ENCODE results near the gene PLEKHD1. TPM values are rescaled to one million over a fixed set of nuclear protein-coding genes. Genes with fewer than 3 reads are reported as not detected.

The PLEKHD1 gene
- total RNA-seq, 2 experiments from 2014 or later: 0.09 to 0.19 TPM

DNA sequence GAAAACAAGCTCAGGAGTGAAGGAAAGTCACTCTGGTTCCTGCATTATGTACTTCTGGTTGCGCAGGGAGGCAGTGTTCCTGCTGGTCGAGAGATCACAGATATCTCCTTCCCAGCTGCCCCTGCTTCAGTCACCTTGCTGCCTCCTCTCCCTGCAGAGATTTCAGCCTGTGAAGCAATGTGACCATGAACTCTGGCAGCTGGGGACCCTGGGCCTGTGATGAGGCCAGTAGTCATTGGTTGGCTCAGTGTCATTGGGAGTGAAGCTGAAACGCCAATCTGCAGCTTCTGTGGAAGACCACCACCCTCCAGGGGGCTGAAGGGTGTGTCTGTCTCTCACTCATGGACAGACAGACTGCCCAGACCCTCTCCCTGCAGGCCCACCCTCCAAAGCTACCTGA lies 45.0 kb downstream of the PLEKHD1 start:
- no peak overlapping the region for H3K27ac ChIP-seq (ENCODE audit: low read depth, low read length, poor library complexity, severe bottlenecking)
- H3K9me3 ChIP-seq (ENCODE audit: low read length): no peaks in the 10 kb centered on the region
- CTCF ChIA-PET (ENCODE audit: unreplicated experiment): no interaction called here
- no TSS peak for BruUV-seq (replicated peaks)
- H3K4me3 ChIP-seq (ENCODE audit: low read depth, low read length, poor library complexity, severe bottlenecking): no peak overlapping the region
- no peaks in the 10 kb centered on the region for H3K9me2 ChIP-seq (ENCODE audit: insufficient read depth, low read length)
- H3K79me2 ChIP-seq (ENCODE audit: insufficient read depth, low read depth, low read length): no peaks in the 10 kb centered on the region
- no peak overlapping the region for H3K4me2 ChIP-seq (ENCODE audit: low read length)
- DNase-seq (ENCODE audit: low spot score): no peak
- no peaks in the 10 kb centered on the region for H3K4me1 ChIP-seq (ENCODE audit: insufficient read depth, low read length, poor library complexity, severe bottlenecking)
- intact Hi-C loops (cut with micrococcal nuclease; ENCODE audit: unreplicated experiment): no loop called here
- TF ChIP-seq, protein P1, sequence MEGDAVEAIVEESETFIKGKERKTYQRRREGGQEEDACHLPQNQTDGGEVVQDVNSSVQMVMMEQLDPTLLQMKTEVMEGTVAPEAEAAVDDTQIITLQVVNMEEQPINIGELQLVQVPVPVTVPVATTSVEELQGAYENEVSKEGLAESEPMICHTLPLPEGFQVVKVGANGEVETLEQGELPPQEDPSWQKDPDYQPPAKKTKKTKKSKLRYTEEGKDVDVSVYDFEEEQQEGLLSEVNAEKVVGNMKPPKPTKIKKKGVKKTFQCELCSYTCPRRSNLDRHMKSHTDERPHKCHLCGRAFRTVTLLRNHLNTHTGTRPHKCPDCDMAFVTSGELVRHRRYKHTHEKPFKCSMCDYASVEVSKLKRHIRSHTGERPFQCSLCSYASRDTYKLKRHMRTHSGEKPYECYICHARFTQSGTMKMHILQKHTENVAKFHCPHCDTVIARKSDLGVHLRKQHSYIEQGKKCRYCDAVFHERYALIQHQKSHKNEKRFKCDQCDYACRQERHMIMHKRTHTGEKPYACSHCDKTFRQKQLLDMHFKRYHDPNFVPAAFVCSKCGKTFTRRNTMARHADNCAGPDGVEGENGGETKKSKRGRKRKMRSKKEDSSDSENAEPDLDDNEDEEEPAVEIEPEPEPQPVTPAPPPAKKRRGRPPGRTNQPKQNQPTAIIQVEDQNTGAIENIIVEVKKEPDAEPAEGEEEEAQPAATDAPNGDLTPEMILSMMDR (conservative IDR thresholded peaks at IDR 0.05; ENCODE audit: low read length): no peak
- no peak for TF ChIP-seq EZH2phosphoT487 (IDR thresholded peaks at IDR 0.05; ENCODE audit: borderline replicate concordance, low read depth, low read length)
- H2AFZ ChIP-seq (ENCODE audit: low read length): no peak overlapping the region
- POLR2A ChIA-PET: no interaction called here
- H4K20me1 ChIP-seq (ENCODE audit: insufficient read depth, low read length): no peaks in the 10 kb centered on the region
- no peaks in the 10 kb centered on the region for H3K36me3 ChIP-seq (ENCODE audit: insufficient read depth, low read length)

DNA sequence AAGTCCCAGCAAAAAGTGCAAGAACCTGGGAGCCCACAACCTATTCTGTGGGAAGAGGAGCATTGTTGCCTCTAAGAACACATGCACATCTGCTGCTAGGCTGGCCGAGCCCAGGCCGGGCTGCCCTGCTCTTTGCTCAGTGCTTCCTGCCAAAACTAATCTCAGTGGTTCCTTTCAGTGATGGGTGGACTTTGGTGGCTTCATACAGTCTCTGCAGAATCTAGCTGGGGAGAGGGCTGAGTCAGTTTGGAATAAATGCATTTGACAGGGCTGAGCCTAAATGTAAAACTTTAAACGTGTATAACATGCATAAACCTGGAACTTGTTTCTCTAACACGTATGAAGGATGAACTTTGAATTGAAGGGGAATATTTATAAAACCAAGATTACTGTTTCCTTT lies 45.6 kb downstream of the PLEKHD1 start:
- Histone ChIP-seq H2AFZ (ENCODE audit: low read length) (no peak overlapping the region), H3K79me2 (ENCODE audit: insufficient read depth, low read depth, low read length) (no peaks in the 10 kb centered on the region), H3K4me2 (ENCODE audit: low read length) (no peak overlapping the region), H3K9me3 (ENCODE audit: low read length) (no peaks in the 10 kb centered on the region), H3K27ac (ENCODE audit: low read depth, low read length, poor library complexity, severe bottlenecking) (no peak overlapping the region), H3K9me2 (ENCODE audit: insufficient read depth, low read length) (no peaks in the 10 kb centered on the region), H4K20me1 (ENCODE audit: insufficient read depth, low read length) (no peaks in the 10 kb centered on the region), H3K4me3 (ENCODE audit: low read depth, low read length, poor library complexity, severe bottlenecking) (no peak overlapping the region), H3K36me3 (ENCODE audit: insufficient read depth, low read length) (no peaks in the 10 kb centered on the region), H3K4me1 (ENCODE audit: insufficient read depth, low read length, poor library complexity, severe bottlenecking) (no peaks in the 10 kb centered on the region)
- TF ChIP-seq, protein P1 (conservative IDR thresholded peaks at IDR 0.05; ENCODE audit: low read length): no peak
- no peak for TF ChIP-seq EZH2phosphoT487 (IDR thresholded peaks at IDR 0.05; ENCODE audit: borderline replicate concordance, low read depth, low read length)
- ChIA-PET POLR2A (no interaction called here), CTCF (ENCODE audit: unreplicated experiment) (no interaction called here)
- no TSS peak for BruUV-seq (replicated peaks)
- no peak for DNase-seq (ENCODE audit: low spot score)
- intact Hi-C loops (cut with micrococcal nuclease; ENCODE audit: unreplicated experiment): no loop called here

DNA sequence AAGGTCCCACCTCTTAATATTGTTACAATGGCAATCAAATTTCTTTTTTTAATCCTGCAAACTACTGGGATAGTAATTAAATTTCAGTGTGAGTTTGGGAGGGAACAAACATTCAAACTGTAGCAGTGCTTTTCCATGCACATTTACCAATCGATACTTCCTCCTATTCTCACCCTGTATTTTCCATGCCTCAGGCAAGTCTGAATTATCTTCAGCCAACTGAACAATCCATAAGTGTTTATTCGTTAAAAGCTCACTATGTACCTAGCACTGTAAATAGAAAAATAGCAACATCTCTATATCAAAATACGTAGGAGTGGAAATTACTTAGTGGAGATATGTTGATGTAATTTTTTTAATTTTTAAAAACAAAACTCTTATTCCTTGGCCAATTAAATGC lies 46.6 kb downstream of the PLEKHD1 start:
- H3K79me2 ChIP-seq (ENCODE audit: insufficient read depth, low read depth, low read length): no peaks in the 10 kb centered on the region
- ChIA-PET CTCF (ENCODE audit: unreplicated experiment) (no interaction called here), POLR2A (no interaction called here)
- no peak for DNase-seq (ENCODE audit: low spot score)
- no peaks in the 10 kb centered on the region for H3K9me3 ChIP-seq (ENCODE audit: low read length)
- no peaks in the 10 kb centered on the region for H4K20me1 ChIP-seq (ENCODE audit: insufficient read depth, low read length)
- no peak overlapping the region for H2AFZ ChIP-seq (ENCODE audit: low read length)
- no peaks in the 10 kb centered on the region for H3K36me3 ChIP-seq (ENCODE audit: insufficient read depth, low read length)
- H3K4me2 ChIP-seq (ENCODE audit: low read length): no peak overlapping the region
- no peaks in the 10 kb centered on the region for H3K9me2 ChIP-seq (ENCODE audit: insufficient read depth, low read length)
- H3K27ac ChIP-seq (ENCODE audit: low read depth, low read length, poor library complexity, severe bottlenecking): no peak overlapping the region
- no TSS peak for BruUV-seq (replicated peaks)
- no peaks in the 10 kb centered on the region for H3K4me1 ChIP-seq (ENCODE audit: insufficient read depth, low read length, poor library complexity, severe bottlenecking)
- no peak for TF ChIP-seq EZH2phosphoT487 (IDR thresholded peaks at IDR 0.05; ENCODE audit: borderline replicate concordance, low read depth, low read length)
- TF ChIP-seq, protein P1 (conservative IDR thresholded peaks at IDR 0.05; ENCODE audit: low read length): no peak
- intact Hi-C loops (cut with micrococcal nuclease; ENCODE audit: unreplicated experiment): no loop called here
- no peak overlapping the region for H3K4me3 ChIP-seq (ENCODE audit: low read depth, low read length, poor library complexity, severe bottlenecking)

All from OCI-LY7 (cell line).